ENCODE results near the gene LYPD5.

LYPD5 gene

GRCh38 chr19:43759515-43759914, 42.7 kb downstream of the LYPD5 start:
- DNase-seq (ENCODE audit: low spot score), result no peak
- TF ChIP-seq CTCF (IDR thresholded peaks at IDR 0.05; ENCODE audit: extremely low read depth, insufficient read depth, missing control alignments), result no peak
- in situ Hi-C loops (cut with MboI; ENCODE audit: low pct_unique_long_range_greater_than_20kb, low sequenced_read_pairs, unreplicated experiment), result no loop called here

GRCh38 chr19:43755256-43755801, 46.9 kb downstream of the LYPD5 start:
- in situ Hi-C loops (cut with MboI; ENCODE audit: low pct_unique_long_range_greater_than_20kb, low sequenced_read_pairs, unreplicated experiment), result no loop called here
- no peak for TF ChIP-seq CTCF (IDR thresholded peaks at IDR 0.05; ENCODE audit: extremely low read depth, insufficient read depth, missing control alignments)
- peak; percentile 77 for DNase-seq (ENCODE audit: low spot score)

- in situ Hi-C loops (cut with MboI; ENCODE audit: low pct_unique_long_range_greater_than_20kb, low sequenced_read_pairs, unreplicated experiment), result no loop called here
- DNase-seq (ENCODE audit: low spot score), result peak; percentile 93
- no peak for TF ChIP-seq CTCF (IDR thresholded peaks at IDR 0.05; ENCODE audit: extremely low read depth, insufficient read depth, missing control alignments)
Measured at GRCh38 chr19:43754503-43755255, 47.6 kb downstream of the LYPD5 start, which contains the start of gene SMG9. Gene SMG9 (minus strand): TSS chr19:43754962. CDS start chr19:43750741, 4,221 bp downstream.

GRCh38 chr19:43754253-43754502, 48.1 kb downstream of the LYPD5 start:
- in situ Hi-C loops (cut with MboI; ENCODE audit: low pct_unique_long_range_greater_than_20kb, low sequenced_read_pairs, unreplicated experiment), result no loop called here
- DNase-seq (ENCODE audit: low spot score), result no peak
- TF ChIP-seq CTCF (IDR thresholded peaks at IDR 0.05; ENCODE audit: extremely low read depth, insufficient read depth, missing control alignments), result no peak

- no peak for DNase-seq (ENCODE audit: low spot score)
- no peak for TF ChIP-seq CTCF (IDR thresholded peaks at IDR 0.05; ENCODE audit: extremely low read depth, insufficient read depth, missing control alignments)
- in situ Hi-C loops (cut with MboI; ENCODE audit: low pct_unique_long_range_greater_than_20kb, low sequenced_read_pairs, unreplicated experiment), result no loop called here
Measured at GRCh38 chr19:43752287-43752875, 49.9 kb downstream of the LYPD5 start.

GRCh38 chr19:43751466-43752220, 50.6 kb downstream of the LYPD5 start:
- no peak for DNase-seq (ENCODE audit: low spot score)
- no peak for TF ChIP-seq CTCF (IDR thresholded peaks at IDR 0.05; ENCODE audit: extremely low read depth, insufficient read depth, missing control alignments)
- in situ Hi-C loops (cut with MboI; ENCODE audit: low pct_unique_long_range_greater_than_20kb, low sequenced_read_pairs, unreplicated experiment), result no loop called here

All from GM13977 (cell line).